Measurements from ENCODE around the gene C2CD5.

C2CD5 gene

DNA sequence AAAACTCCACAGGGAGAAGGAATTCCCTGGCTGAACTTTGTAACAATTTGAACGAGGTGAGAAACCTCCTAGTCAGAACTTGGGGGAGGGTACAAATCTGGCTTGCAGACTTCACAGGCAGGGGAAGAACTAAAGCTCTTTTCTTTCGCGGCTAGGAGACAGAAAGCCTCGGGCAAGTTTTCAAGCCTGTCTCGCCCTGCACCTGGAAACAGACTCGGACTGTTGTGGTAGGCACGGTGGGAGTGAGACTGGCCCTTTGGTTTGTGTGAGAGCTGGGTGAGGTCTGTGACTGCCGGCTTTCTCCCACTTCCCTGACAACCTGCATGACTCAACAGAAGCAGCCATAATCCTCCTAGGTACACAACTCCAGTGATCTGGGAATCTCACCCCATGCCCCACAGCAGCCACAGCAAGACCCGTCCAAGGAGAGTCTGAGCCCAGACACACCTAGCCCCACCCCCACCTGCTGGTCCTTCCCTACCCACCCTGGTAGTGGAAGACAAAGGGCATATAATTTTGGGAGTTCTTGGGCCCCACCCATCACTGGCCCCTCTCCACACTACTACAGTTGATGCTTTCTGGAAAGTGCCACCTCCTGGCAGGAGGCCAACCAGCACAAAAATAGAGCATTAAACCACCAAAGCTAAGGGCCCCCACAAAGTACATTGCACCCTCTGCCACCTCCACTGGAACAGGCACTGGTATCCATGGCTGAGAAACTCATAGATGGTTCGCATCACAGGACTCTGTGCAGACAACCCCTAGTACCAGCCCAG is 107.1 kb downstream of the C2CD5 start:
- H3K27ac ChIP-seq: no peak overlapping the region

DNA sequence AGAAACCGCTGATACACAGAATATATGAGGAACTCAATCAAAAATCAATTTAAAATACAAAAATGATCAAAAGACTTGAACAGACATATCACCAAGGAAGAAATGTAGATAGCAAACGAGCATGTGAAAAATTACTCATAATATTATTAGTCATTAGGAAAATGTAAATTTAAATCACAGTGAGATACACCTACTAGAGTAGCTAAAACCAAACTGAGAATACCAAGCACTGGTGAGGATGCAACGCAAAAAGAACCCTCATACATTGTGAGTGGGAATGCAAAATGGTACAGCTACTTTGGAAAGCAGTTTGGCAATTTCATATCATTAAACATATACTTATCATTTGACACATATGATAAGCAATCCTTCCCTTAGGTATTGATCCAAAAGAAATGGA is 108.8 kb downstream of the C2CD5 start:
- TF ChIP-seq, protein P1, sequence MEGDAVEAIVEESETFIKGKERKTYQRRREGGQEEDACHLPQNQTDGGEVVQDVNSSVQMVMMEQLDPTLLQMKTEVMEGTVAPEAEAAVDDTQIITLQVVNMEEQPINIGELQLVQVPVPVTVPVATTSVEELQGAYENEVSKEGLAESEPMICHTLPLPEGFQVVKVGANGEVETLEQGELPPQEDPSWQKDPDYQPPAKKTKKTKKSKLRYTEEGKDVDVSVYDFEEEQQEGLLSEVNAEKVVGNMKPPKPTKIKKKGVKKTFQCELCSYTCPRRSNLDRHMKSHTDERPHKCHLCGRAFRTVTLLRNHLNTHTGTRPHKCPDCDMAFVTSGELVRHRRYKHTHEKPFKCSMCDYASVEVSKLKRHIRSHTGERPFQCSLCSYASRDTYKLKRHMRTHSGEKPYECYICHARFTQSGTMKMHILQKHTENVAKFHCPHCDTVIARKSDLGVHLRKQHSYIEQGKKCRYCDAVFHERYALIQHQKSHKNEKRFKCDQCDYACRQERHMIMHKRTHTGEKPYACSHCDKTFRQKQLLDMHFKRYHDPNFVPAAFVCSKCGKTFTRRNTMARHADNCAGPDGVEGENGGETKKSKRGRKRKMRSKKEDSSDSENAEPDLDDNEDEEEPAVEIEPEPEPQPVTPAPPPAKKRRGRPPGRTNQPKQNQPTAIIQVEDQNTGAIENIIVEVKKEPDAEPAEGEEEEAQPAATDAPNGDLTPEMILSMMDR (conservative IDR thresholded peaks at IDR 0.05): no peak
- no peak overlapping the region for H3K27ac ChIP-seq

More for the DNA sequence above, 107.1 kb downstream of the C2CD5 start:
- TF ChIP-seq, protein P1 (conservative IDR thresholded peaks at IDR 0.05): no peak

DNA sequence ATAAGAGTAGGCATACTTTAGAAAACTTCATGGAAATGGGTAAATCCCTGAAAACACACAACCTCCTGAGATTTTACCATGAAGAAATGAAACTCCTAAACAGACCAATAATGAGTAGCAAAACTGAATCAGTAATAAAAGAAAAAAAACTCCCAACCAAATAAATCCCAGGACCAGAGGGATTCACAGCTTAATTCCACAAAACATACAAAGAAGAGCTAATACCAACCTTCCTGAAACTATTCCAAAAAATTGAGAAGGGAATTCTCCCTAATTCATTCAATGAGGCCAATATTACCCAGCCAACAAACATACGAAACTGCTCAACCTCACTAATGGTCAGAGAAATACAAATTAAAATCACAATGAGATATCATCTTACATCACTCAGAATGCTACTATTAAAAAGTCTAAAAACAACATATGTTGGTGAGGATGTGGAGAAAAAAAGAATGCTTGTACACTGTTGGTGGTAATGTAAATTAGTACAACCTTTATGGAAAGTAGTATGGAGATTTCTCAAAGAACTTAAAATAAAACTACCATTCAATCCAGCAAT is 112.6 kb downstream of the C2CD5 start:
- H3K27ac ChIP-seq: no peak overlapping the region
- TF ChIP-seq, protein P1 (conservative IDR thresholded peaks at IDR 0.05): no peak

DNA sequence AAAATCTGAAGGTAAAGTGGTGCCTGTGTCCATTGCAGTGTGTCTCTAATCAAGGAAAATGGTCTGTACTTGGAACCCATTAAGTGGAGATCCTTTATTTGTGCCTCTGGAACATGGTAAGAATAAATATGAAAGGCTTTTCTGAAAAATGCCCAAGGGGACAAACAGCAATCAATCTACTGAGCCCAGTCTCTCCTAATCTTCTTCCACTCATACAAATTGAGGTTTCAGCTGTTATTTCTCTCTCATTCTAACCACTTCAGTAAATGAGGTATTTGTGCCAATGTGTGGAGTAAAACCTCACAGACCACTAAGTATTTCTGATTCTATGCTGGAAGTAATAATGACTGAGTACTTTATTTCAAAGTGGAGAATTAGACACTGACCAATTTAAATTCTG is 127.5 kb downstream of the C2CD5 start:
- TF ChIP-seq, protein P1 (conservative IDR thresholded peaks at IDR 0.05): no peak

DNA sequence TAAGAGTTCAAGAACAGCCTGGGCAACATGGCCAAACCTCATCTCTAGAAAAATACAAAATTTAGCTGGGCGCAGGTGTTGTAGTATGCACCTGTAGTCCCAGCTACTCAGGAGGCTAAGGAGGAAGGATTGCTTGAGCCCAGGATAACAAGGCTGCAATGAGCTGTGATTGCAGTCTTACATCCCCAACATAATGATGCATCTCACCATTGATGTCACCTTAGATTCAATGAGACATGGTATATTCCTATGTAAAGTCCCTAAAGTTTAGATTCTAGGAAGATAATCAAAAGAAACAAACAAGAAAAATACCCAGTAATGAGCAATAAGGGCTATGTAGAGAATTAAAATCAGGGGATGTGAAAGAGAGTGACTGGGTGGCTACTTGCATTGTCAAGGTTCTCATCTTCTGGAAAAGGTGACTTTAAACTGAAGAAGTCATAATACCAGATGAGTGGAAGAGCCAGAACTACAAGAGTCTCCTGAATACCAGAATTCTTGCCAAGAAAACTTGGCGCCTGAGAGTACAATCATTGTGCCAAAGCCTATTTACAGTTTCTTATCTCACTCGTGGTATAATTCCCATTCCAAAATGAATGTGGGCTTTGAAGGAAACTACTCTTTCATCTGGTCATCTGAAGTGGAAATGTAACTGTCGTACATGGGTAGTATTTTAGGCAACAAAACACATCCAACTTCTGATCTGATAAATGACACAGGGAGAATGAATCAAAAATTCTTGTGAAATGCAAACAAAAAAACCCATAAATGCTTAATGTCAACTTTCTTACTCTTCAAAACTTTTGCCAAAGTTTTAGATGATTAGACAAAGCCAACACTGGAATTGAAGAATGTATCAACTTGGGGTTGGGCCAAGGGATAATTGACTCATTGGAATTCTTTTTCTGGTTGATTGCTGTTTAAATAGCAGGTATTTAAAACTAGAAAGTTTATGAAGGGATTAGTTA is 128.7 kb downstream of the C2CD5 start:
- H3K27ac ChIP-seq: peak overlapping the region; percentile 33
- TF ChIP-seq, protein P1 (conservative IDR thresholded peaks at IDR 0.05): no peak

More for the DNA sequence above, 127.5 kb downstream of the C2CD5 start:
- peak overlapping the region; percentile 33; the same call in 1 of the 2 replicates for H3K27ac ChIP-seq

DNA sequence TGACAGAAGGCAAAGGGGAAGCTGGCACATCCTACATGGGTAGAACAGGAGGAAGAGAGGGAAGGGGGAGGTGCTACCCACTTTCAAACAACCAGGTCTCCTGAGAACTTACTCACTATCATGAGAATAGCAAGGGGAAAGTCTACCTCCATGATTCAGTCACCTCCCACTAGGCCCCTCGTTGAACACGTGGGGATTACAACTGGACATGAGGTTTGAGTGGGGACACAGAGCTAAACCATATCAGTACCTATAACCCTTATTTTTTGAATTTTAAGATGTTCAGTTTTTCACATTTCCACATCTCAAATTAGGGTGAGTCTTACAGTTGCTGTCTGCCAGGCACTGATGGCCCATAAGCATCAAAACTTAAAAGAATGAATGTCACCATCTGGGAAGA is 129.6 kb downstream of the C2CD5 start:
- H3K27ac ChIP-seq: no peak overlapping the region
- TF ChIP-seq, protein P1 (conservative IDR thresholded peaks at IDR 0.05): no peak

DNA sequence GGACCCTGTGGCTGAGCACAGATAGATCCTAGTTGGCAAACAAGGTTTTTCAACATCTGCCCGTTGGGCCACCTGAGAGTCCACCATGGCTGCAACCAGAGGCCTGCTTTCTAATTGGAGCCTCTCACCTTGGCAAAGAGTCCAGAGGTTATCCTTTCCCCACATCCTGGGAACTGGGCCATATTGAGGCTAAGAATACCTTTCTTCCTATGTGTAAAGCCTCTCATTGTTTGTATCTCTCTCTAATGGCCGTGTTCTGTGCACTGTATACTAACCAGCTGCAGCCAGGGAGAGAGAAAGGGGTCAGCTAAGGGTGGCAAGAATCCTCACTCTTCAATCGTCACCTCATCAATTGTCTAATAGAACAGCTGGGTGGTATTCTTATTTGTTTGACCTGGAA is 130.8 kb downstream of the C2CD5 start:
- TF ChIP-seq, protein P1 (conservative IDR thresholded peaks at IDR 0.05): no peak
- no peak overlapping the region for H3K27ac ChIP-seq
